ENCODE results near the gene PRSS38. TPM values are rescaled to one million over a fixed set of nuclear protein-coding genes. Genes with fewer than 3 reads are reported as not detected.

PRSS38 gene
- polyA plus RNA-seq, 1 donor (not counting 4 experiments of a cell fraction or from before 2014, with no cell fraction given): not detected

- Histone ChIP-seq H3K4me2 (ENCODE audit: control insufficient read depth, extremely low read depth, insufficient read depth, low read depth, low read length) (no peak overlapping the region), H3K9me1 (ENCODE audit: control insufficient read depth, extremely low read depth, insufficient read depth, low read length) (no peaks in the 10 kb centered on the region), H4K20me1 (ENCODE audit: control insufficient read depth, extremely low read depth, insufficient read depth, low read length) (no peaks in the 10 kb centered on the region), H3K9ac (ENCODE audit: control insufficient read depth, extremely low read depth, insufficient read depth, low read length) (no peak overlapping the region), H3K9me3 (ENCODE audit: control insufficient read depth, low read depth, low read length) (no peaks in the 10 kb centered on the region), H3K4me1 (ENCODE audit: control insufficient read depth, extremely low read depth, insufficient read depth, low read length) (no peaks in the 10 kb centered on the region), H2AFZ (ENCODE audit: control insufficient read depth, low read length) (no peak overlapping the region), H3K79me2 (ENCODE audit: control insufficient read depth, insufficient read depth, low read length) (peaks cover 1% of the 10 kb centered on the region), H3K27ac (ENCODE audit: control insufficient read depth, insufficient read depth, low read length) (no peak overlapping the region), H3K36me3 (ENCODE audit: control insufficient read depth in 2 of 2, extremely low read depth in 1 of 2, insufficient read depth in 2 of 2, low read length in 2 of 2) (peaks cover 22 to 23% of the 10 kb centered on the region in 2 experiments), H3K27me3 (ENCODE audit: control insufficient read depth, extremely low read depth, insufficient read depth, low read length) (no peaks in the 10 kb centered on the region), H3K4me3 (ENCODE audit: control insufficient read depth in 2 of 3, extremely low read depth in 1 of 3, insufficient read depth in 2 of 3, low read depth in 1 of 3, low read length in 3 of 3) (no peak overlapping the region)
- dilution Hi-C loops (cut with MboI; ENCODE audit: extremely low pct_ligation_motif_present, low sequenced_read_pairs): no loop called here
- no peak for TF ChIP-seq EZH2 (IDR thresholded peaks at IDR 0.05; ENCODE audit: low read length)
- TF ChIP-seq, protein P1, sequence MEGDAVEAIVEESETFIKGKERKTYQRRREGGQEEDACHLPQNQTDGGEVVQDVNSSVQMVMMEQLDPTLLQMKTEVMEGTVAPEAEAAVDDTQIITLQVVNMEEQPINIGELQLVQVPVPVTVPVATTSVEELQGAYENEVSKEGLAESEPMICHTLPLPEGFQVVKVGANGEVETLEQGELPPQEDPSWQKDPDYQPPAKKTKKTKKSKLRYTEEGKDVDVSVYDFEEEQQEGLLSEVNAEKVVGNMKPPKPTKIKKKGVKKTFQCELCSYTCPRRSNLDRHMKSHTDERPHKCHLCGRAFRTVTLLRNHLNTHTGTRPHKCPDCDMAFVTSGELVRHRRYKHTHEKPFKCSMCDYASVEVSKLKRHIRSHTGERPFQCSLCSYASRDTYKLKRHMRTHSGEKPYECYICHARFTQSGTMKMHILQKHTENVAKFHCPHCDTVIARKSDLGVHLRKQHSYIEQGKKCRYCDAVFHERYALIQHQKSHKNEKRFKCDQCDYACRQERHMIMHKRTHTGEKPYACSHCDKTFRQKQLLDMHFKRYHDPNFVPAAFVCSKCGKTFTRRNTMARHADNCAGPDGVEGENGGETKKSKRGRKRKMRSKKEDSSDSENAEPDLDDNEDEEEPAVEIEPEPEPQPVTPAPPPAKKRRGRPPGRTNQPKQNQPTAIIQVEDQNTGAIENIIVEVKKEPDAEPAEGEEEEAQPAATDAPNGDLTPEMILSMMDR (optimal IDR thresholded peaks at IDR 0.05 in 1 of 3, IDR thresholded peaks at IDR 0.05 in 1 of 3, conservative IDR thresholded peaks at IDR 0.05 in 1 of 3; ENCODE audit: extremely low read depth in 1 of 3, insufficient read depth in 2 of 3, low read length in 3 of 3): no peak
- FAIRE-seq (no peak), DNase-seq (ENCODE audit: low read depth, low spot score) (no peak)
Observed at GRCh38 chr1:227770812-227771211, 44.7 kb upstream of the PRSS38 start.

- TF ChIP-seq EZH2 (IDR thresholded peaks at IDR 0.05; ENCODE audit: low read length): no peak
- TF ChIP-seq, protein P1 (optimal IDR thresholded peaks at IDR 0.05 in 1 of 3, IDR thresholded peaks at IDR 0.05 in 1 of 3, conservative IDR thresholded peaks at IDR 0.05 in 1 of 3; ENCODE audit: extremely low read depth in 1 of 3, insufficient read depth in 2 of 3, low read length in 3 of 3): no peak
- no peak overlapping the region for H3K4me3 ChIP-seq (ENCODE audit: control insufficient read depth in 2 of 3, extremely low read depth in 1 of 3, insufficient read depth in 2 of 3, low read depth in 1 of 3, low read length in 3 of 3)
- H3K79me2 ChIP-seq (ENCODE audit: control insufficient read depth, insufficient read depth, low read length): no peaks in the 10 kb centered on the region
- H3K9me3 ChIP-seq (ENCODE audit: control insufficient read depth, low read depth, low read length): no peaks in the 10 kb centered on the region
- no peak overlapping the region for H3K4me2 ChIP-seq (ENCODE audit: control insufficient read depth, extremely low read depth, insufficient read depth, low read depth, low read length)
- DNase-seq (ENCODE audit: low read depth, low spot score): no peak
- H3K27ac ChIP-seq (ENCODE audit: control insufficient read depth, insufficient read depth, low read length): no peak overlapping the region
- FAIRE-seq: no peak
- no peaks in the 10 kb centered on the region for H4K20me1 ChIP-seq (ENCODE audit: control insufficient read depth, extremely low read depth, insufficient read depth, low read length)
- peaks cover 22 to 23% of the 10 kb centered on the region in 2 experiments for H3K36me3 ChIP-seq (ENCODE audit: control insufficient read depth in 2 of 2, extremely low read depth in 1 of 2, insufficient read depth in 2 of 2, low read length in 2 of 2)
- no peak overlapping the region for H2AFZ ChIP-seq (ENCODE audit: control insufficient read depth, low read length)
- dilution Hi-C loops (cut with MboI; ENCODE audit: extremely low pct_ligation_motif_present, low sequenced_read_pairs): no loop called here
- H3K9me1 ChIP-seq (ENCODE audit: control insufficient read depth, extremely low read depth, insufficient read depth, low read length): no peaks in the 10 kb centered on the region
- no peaks in the 10 kb centered on the region for H3K27me3 ChIP-seq (ENCODE audit: control insufficient read depth, extremely low read depth, insufficient read depth, low read length)
- H3K4me1 ChIP-seq (ENCODE audit: control insufficient read depth, extremely low read depth, insufficient read depth, low read length): no peaks in the 10 kb centered on the region
- no peak overlapping the region for H3K9ac ChIP-seq (ENCODE audit: control insufficient read depth, extremely low read depth, insufficient read depth, low read length)
Observed at GRCh38 chr1:227771326-227771725, 44.1 kb upstream of the PRSS38 start.
